ENCODE data around the gene YAP1. TPM values are rescaled to one million over a fixed set of nuclear protein-coding genes. Genes with fewer than 3 reads are reported as not detected.
A peak's percentile ranks its signal among the peaks of the same experiment; 100 is the strongest.

Gene YAP1
- total and polyA plus RNA-seq, 2 of the 4 experiments (the other 2 are of a cell fraction): 121 to 251 TPM

GRCh38 chr11:102192349-102193066, 82.3 kb downstream of the YAP1 start:
- in situ Hi-C loops (cut with MboI; ENCODE audit: low sequenced_read_pairs): no loop called here
- no peak overlapping the region for H2BK15ac ChIP-seq (ENCODE audit: low read depth, low read length)
- no peak overlapping the region for H3K4me3 ChIP-seq (ENCODE audit: insufficient read depth, low read depth, low read length)
- H3K79me1 ChIP-seq (ENCODE audit: low read depth in 1 of 2, low read length in 2 of 2): peaks cover 31 to 66% of the 10 kb centered on the region in 2 experiments
- H3K14ac ChIP-seq (replicated peaks; ENCODE audit: low read depth, low read length): no peak overlapping the region
- H3K18ac ChIP-seq (ENCODE audit: low read depth, low read length): no peak overlapping the region
- H2BK5ac ChIP-seq (ENCODE audit: low read depth, low read length, poor library complexity, severe bottlenecking): peak overlapping the region; percentile 13
- no peak overlapping the region for H3K9ac ChIP-seq (ENCODE audit: low read depth, low read length)
- H2AK9ac ChIP-seq (replicated peaks; ENCODE audit: low read depth, low read length, poor library complexity): no peak overlapping the region
- no peak overlapping the region for H3K27ac ChIP-seq (ENCODE audit: insufficient read depth, low read length)
- no peak for DNase-seq
- no peak overlapping the region for H2AK5ac ChIP-seq (ENCODE audit: low read depth, low read length)
- no peaks in the 10 kb centered on the region for H3K27me3 ChIP-seq (ENCODE audit: control insufficient read depth, insufficient read depth, low read length)
- peaks cover 7% of the 10 kb centered on the region; the same call in 1 of the 2 replicates for H4K20me1 ChIP-seq (ENCODE audit: insufficient read depth, low read length)
- H3K23ac ChIP-seq (ENCODE audit: low read depth, low read length): peak overlapping the region; percentile 4; the same call in 1 of the 2 replicates
- H3K4me2 ChIP-seq (ENCODE audit: low read depth, low read length): no peak overlapping the region
- no peak overlapping the region for H3K4ac ChIP-seq (ENCODE audit: low read depth, low read length)
- no peak overlapping the region for H4K91ac ChIP-seq (ENCODE audit: insufficient read depth, low read depth, low read length)
- ChIA-PET CTCF (no interaction called here), POLR2A (ENCODE audit: unreplicated experiment) (no interaction called here)
- ATAC-seq (ENCODE audit: low read depth): no peak
- BruUV-seq (replicated peaks): no TSS peak
- peaks cover 10% of the 10 kb centered on the region for H3K9me1 ChIP-seq (ENCODE audit: insufficient read depth, low read length)
- peaks cover 2% of the 10 kb centered on the region for H3K36me3 ChIP-seq (ENCODE audit: control insufficient read depth, insufficient read depth, low read length)
- no peak overlapping the region for H2BK20ac ChIP-seq (ENCODE audit: low read depth, low read length)
- no peak overlapping the region for H2AFZ ChIP-seq (replicated peaks; ENCODE audit: low read length, poor library complexity)
- H3K4me1 ChIP-seq (ENCODE audit: control insufficient read depth, insufficient read depth, low read length): peaks cover 13% of the 10 kb centered on the region
- H4K8ac ChIP-seq (ENCODE audit: low read depth in 2 of 2, low read length in 2 of 2): no peak overlapping the region
- TF ChIP-seq CHD1 (IDR thresholded peaks at IDR 0.05; ENCODE audit: low read depth, low read length) (no peak), SMC3 (IDR thresholded peaks at IDR 0.05; ENCODE audit: low read depth, low read length) (no peak), RFX5 (IDR thresholded peaks at IDR 0.05; ENCODE audit: low read depth, low read length) (no peak), MXI1 (IDR thresholded peaks at IDR 0.05; ENCODE audit: borderline replicate concordance, low read depth, low read length) (no peak), FOS (IDR thresholded peaks at IDR 0.05; ENCODE audit: low read depth, low read length) (no peak), CTCF (conservative IDR thresholded peaks at IDR 0.05; ENCODE audit: low read depth, low read length) (no peak), RCOR1 (IDR thresholded peaks at IDR 0.05; ENCODE audit: insufficient replicate concordance, low read length) (no peak), POLR2A (IDR thresholded peaks at IDR 0.05; ENCODE audit: low read depth, low read length) (no peak), NFE2L2 (IDR thresholded peaks at IDR 0.05; ENCODE audit: low read depth, low read length) (no peak), RAD21 (IDR thresholded peaks at IDR 0.05; ENCODE audit: low read length) (no peak), BHLHE40 (IDR thresholded peaks at IDR 0.05; ENCODE audit: low read depth, low read length) (no peak), CEBPB (IDR thresholded peaks at IDR 0.05; ENCODE audit: low read depth, low read length) (no peak), MAFK (IDR thresholded peaks at IDR 0.05; ENCODE audit: low read depth, low read length) (no peak)
- TF ChIP-seq, protein P1, sequence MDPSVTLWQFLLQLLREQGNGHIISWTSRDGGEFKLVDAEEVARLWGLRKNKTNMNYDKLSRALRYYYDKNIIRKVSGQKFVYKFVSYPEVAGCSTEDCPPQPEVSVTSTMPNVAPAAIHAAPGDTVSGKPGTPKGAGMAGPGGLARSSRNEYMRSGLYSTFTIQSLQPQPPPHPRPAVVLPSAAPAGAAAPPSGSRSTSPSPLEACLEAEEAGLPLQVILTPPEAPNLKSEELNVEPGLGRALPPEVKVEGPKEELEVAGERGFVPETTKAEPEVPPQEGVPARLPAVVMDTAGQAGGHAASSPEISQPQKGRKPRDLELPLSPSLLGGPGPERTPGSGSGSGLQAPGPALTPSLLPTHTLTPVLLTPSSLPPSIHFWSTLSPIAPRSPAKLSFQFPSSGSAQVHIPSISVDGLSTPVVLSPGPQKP (IDR thresholded peaks at IDR 0.05; ENCODE audit: borderline replicate concordance, low read depth, low read length): no peak
- intact Hi-C loops (cut with micrococcal nuclease): no loop called here
- H4K5ac ChIP-seq (ENCODE audit: low read depth, low read length): no peak overlapping the region
- dilution Hi-C loops (cut with HindIII; ENCODE audit: low sequenced_read_pairs, unreplicated experiment): no loop called here
- no peak overlapping the region for H2BK120ac ChIP-seq (ENCODE audit: low read depth, low read length)
- no peak overlapping the region for H3K56ac ChIP-seq (ENCODE audit: extremely low read depth, insufficient read depth, low read length)
- H3K9me3 ChIP-seq (ENCODE audit: control insufficient read depth, insufficient read depth, low read length): no peaks in the 10 kb centered on the region
